Stimulated activated memory B cell treated with anti-CD40 and anti-IgM and Interleukin-4, amounts not matched to agents 10 μg/mL and 1 μg/mL and 100 μg/mL, for 72 hours (primary cell): ENCODE results near the gene MYRIP.

Experiments
- ATAC-seq: fragments of 150-1000 bp; cut with Tn5 transposase; 2 replicates; pipeline ENCODE4 v1.10.0; 2021
- H3K27ac Mint-ChIP-seq: one replicate; pipeline ENCODE4 v1.8.0; 2022; ENCODE audit warnings: mild to moderate bottlenecking, mixed read lengths
- H3K27me3 Mint-ChIP-seq: one replicate; pipeline ENCODE4 v1.8.0; 2022; ENCODE audit warnings: mixed read lengths
- H3K36me3 Mint-ChIP-seq: one replicate; pipeline ENCODE4 v1.8.0; 2022; ENCODE audit warnings: mixed read lengths
- H3K4me1 Mint-ChIP-seq: one replicate; pipeline ENCODE4 v1.8.0; 2022; ENCODE audit warnings: mixed read lengths
- H3K4me3 Mint-ChIP-seq: one replicate; pipeline ENCODE4 v1.8.0; 2022; ENCODE audit warnings: mild to moderate bottlenecking, moderate library complexity, mixed read lengths
- H3K9me3 Mint-ChIP-seq: one replicate; pipeline ENCODE4 v1.8.0; 2022; ENCODE audit warnings: mixed read lengths

The MYRIP gene

GRCh38 chr3:40228792-40229350 is 419.5 kb downstream of the MYRIP start:
- no peak for ATAC-seq
- Mint-ChIP-seq H3K27ac (peak overlapping the region; percentile 30), H3K4me1 (peaks cover 12% of the 10 kb centered on the region), H3K4me3 (no peak overlapping the region), H3K27me3 (no peaks in the 10 kb centered on the region), H3K36me3 (peaks cover 15% of the 10 kb centered on the region), H3K9me3 (no peaks in the 10 kb centered on the region)

GRCh38 chr3:40229386-40229785 is 420.0 kb downstream of the MYRIP start:
- Mint-ChIP-seq H3K27ac (peak overlapping the region; percentile 30), H3K4me3 (no peak overlapping the region), H3K27me3 (no peaks in the 10 kb centered on the region), H3K36me3 (peaks cover 20% of the 10 kb centered on the region), H3K9me3 (no peaks in the 10 kb centered on the region), H3K4me1 (peaks cover 12% of the 10 kb centered on the region)
- peak; percentile 94 for ATAC-seq

GRCh38 chr3:40229963-40230362 is 420.6 kb downstream of the MYRIP start:
- H3K27me3 Mint-ChIP-seq = no peaks in the 10 kb centered on the region
- no peaks in the 10 kb centered on the region for H3K9me3 Mint-ChIP-seq
- peak overlapping the region; percentile 30 for H3K27ac Mint-ChIP-seq
- H3K36me3 Mint-ChIP-seq = peaks cover 21% of the 10 kb centered on the region
- H3K4me3 Mint-ChIP-seq = no peak overlapping the region
- ATAC-seq = peak; percentile 41
- peaks cover 12% of the 10 kb centered on the region for H3K4me1 Mint-ChIP-seq

- ATAC-seq = no peak
- H3K27ac Mint-ChIP-seq = peak overlapping the region; percentile 30
- H3K36me3 Mint-ChIP-seq = peaks cover 18% of the 10 kb centered on the region
- no peaks in the 10 kb centered on the region for H3K9me3 Mint-ChIP-seq
- H3K4me1 Mint-ChIP-seq = peaks cover 12% of the 10 kb centered on the region
- no peaks in the 10 kb centered on the region for H3K27me3 Mint-ChIP-seq
- H3K4me3 Mint-ChIP-seq = no peak overlapping the region
These were observed 421.0 kb downstream of the MYRIP start for GRCh38 chr3:40230382-40230781.

- H3K36me3 Mint-ChIP-seq = peaks cover 12% of the 10 kb centered on the region
- H3K27me3 Mint-ChIP-seq = no peaks in the 10 kb centered on the region
- peaks cover 12% of the 10 kb centered on the region for H3K4me1 Mint-ChIP-seq
- peaks cover 2% of the 10 kb centered on the region for H3K9me3 Mint-ChIP-seq
- H3K27ac Mint-ChIP-seq = no peak overlapping the region
- no peak for ATAC-seq
- no peak overlapping the region for H3K4me3 Mint-ChIP-seq
These were observed 423.2 kb downstream of the MYRIP start for GRCh38 chr3:40232626-40233025.

- Mint-ChIP-seq H3K27ac (no peak overlapping the region), H3K27me3 (no peaks in the 10 kb centered on the region), H3K4me3 (no peak overlapping the region), H3K36me3 (peaks cover 12% of the 10 kb centered on the region), H3K9me3 (peaks cover 2% of the 10 kb centered on the region), H3K4me1 (no peaks in the 10 kb centered on the region)
- ATAC-seq = no peak
These were observed 427.8 kb downstream of the MYRIP start for GRCh38 chr3:40237159-40237558.

GRCh38 chr3:40237889-40238571 is 428.6 kb downstream of the MYRIP start:
- H3K36me3 Mint-ChIP-seq = peaks cover 12% of the 10 kb centered on the region
- no peaks in the 10 kb centered on the region for H3K4me1 Mint-ChIP-seq
- no peaks in the 10 kb centered on the region for H3K27me3 Mint-ChIP-seq
- H3K4me3 Mint-ChIP-seq = no peak overlapping the region
- peaks cover 2% of the 10 kb centered on the region for H3K9me3 Mint-ChIP-seq
- no peak for ATAC-seq
- no peak overlapping the region for H3K27ac Mint-ChIP-seq

- Mint-ChIP-seq H3K27ac (no peak overlapping the region), H3K4me1 (no peaks in the 10 kb centered on the region), H3K36me3 (peaks cover 2% of the 10 kb centered on the region), H3K9me3 (peaks cover 2% of the 10 kb centered on the region), H3K27me3 (no peaks in the 10 kb centered on the region), H3K4me3 (no peak overlapping the region)
- no peak for ATAC-seq
These were observed 431.5 kb downstream of the MYRIP start for GRCh38 chr3:40240921-40241320.

GRCh38 chr3:40242216-40242615 is 432.8 kb downstream of the MYRIP start:
- Mint-ChIP-seq H3K36me3 (peaks cover 7% of the 10 kb centered on the region), H3K27ac (no peak overlapping the region), H3K4me1 (no peaks in the 10 kb centered on the region), H3K4me3 (no peak overlapping the region), H3K27me3 (no peaks in the 10 kb centered on the region), H3K9me3 (peaks cover under 1% of the 10 kb centered on the region)
- ATAC-seq = no peak

- ATAC-seq = no peak
- Mint-ChIP-seq H3K9me3 (no peaks in the 10 kb centered on the region), H3K27me3 (no peaks in the 10 kb centered on the region), H3K36me3 (peaks cover 7% of the 10 kb centered on the region), H3K4me1 (no peaks in the 10 kb centered on the region), H3K4me3 (no peak overlapping the region), H3K27ac (no peak overlapping the region)
These were observed 433.2 kb downstream of the MYRIP start for GRCh38 chr3:40242638-40243037.

GRCh38 chr3:40243056-40243455 is 433.6 kb downstream of the MYRIP start:
- Mint-ChIP-seq H3K4me3 (no peak overlapping the region), H3K4me1 (no peaks in the 10 kb centered on the region), H3K27me3 (no peaks in the 10 kb centered on the region), H3K27ac (no peak overlapping the region), H3K36me3 (peaks cover 7% of the 10 kb centered on the region), H3K9me3 (no peaks in the 10 kb centered on the region)
- no peak for ATAC-seq

GRCh38 chr3:40247714-40248454 is 438.5 kb downstream of the MYRIP start:
- Mint-ChIP-seq H3K36me3 (peaks cover 7% of the 10 kb centered on the region), H3K4me3 (no peak overlapping the region), H3K4me1 (no peaks in the 10 kb centered on the region), H3K9me3 (no peaks in the 10 kb centered on the region), H3K27me3 (no peaks in the 10 kb centered on the region), H3K27ac (no peak overlapping the region)
- ATAC-seq = no peak

GRCh38 chr3:40248591-40248990 is 439.2 kb downstream of the MYRIP start:
- H3K4me1 Mint-ChIP-seq = no peaks in the 10 kb centered on the region
- no peaks in the 10 kb centered on the region for H3K9me3 Mint-ChIP-seq
- H3K27me3 Mint-ChIP-seq = no peaks in the 10 kb centered on the region
- H3K4me3 Mint-ChIP-seq = no peak overlapping the region
- peaks cover 7% of the 10 kb centered on the region for H3K36me3 Mint-ChIP-seq
- ATAC-seq = no peak
- no peak overlapping the region for H3K27ac Mint-ChIP-seq

- H3K36me3 Mint-ChIP-seq = peaks cover 7% of the 10 kb centered on the region
- no peak overlapping the region for H3K27ac Mint-ChIP-seq
- H3K9me3 Mint-ChIP-seq = no peaks in the 10 kb centered on the region
- peaks cover 3% of the 10 kb centered on the region for H3K4me1 Mint-ChIP-seq
- no peaks in the 10 kb centered on the region for H3K27me3 Mint-ChIP-seq
- H3K4me3 Mint-ChIP-seq = no peak overlapping the region
- no peak for ATAC-seq
These were observed 439.8 kb downstream of the MYRIP start for GRCh38 chr3:40249168-40249567.

GRCh38 chr3:40254491-40254890 is 445.1 kb downstream of the MYRIP start:
- Mint-ChIP-seq H3K4me3 (peak overlapping the region; percentile 25), H3K27me3 (no peaks in the 10 kb centered on the region), H3K9me3 (no peaks in the 10 kb centered on the region), H3K36me3 (no peaks in the 10 kb centered on the region), H3K4me1 (peaks cover 5% of the 10 kb centered on the region), H3K27ac (peak overlapping the region; percentile 40)
- no peak for ATAC-seq

GRCh38 chr3:40254891-40255290 is 445.5 kb downstream of the MYRIP start:
- ATAC-seq = peak; percentile 56
- Mint-ChIP-seq H3K27me3 (no peaks in the 10 kb centered on the region), H3K9me3 (no peaks in the 10 kb centered on the region), H3K4me1 (peaks cover 5% of the 10 kb centered on the region), H3K36me3 (no peaks in the 10 kb centered on the region), H3K27ac (peak overlapping the region; percentile 40), H3K4me3 (peak overlapping the region; percentile 25)
